HepG2 (cell line): ENCODE measurements around the gene COL25A1. TPM values are rescaled to one million over a fixed set of nuclear protein-coding genes. Genes with fewer than 3 reads are reported as not detected.

Experiments used
- ATAC-seq: fragments of 200-7000 bp; cut with Tn5 transposase; 3 replicates; pipeline ENCODE4 v1.9.1; 2020; ENCODE audit warnings: mild to moderate bottlenecking, moderate library complexity
- BruUV-seq: library from RNA; stranded (reverse); fragments of 400-500 nt; replicated peaks from 2 replicates; lab custom pipeline; 2021; lab: Mats Ljungman, UMichigan
- CTCF ChIA-PET: fragments of 300-600 bp; formaldehyde crosslinking; extraction: SDS; loops from one replicate; lab custom pipeline; 2021; ENCODE audit warnings: low total read pairs, inconsistent platforms, low intra/inter-chr PET ratio; lab: Yijun Ruan, JAX
- POLR2A ChIA-PET: fragments of 350-600 bp; sonication (Branson Sonifier 250); formaldehyde crosslinking; loops from one replicate; lab custom pipeline; 2020; ENCODE audit warnings: antibody characterized with exemption, inconsistent platforms; lab: Yijun Ruan, JAX
- DNase-seq: peaks from one replicate; pipeline ENCODE4 v3.0.0-alpha.2; 2015; ENCODE audit warnings: low spot score
- FAIRE-seq: peaks from 3 replicates; lab custom pipeline; 2011; peaks lifted over from hg19 to GRCh38; lab: Jason Lieb, UNC
- H2AFZ ChIP-seq: one replicate; pipeline ENCODE4 v1.6.1; 2011; ENCODE audit warnings: low read length, inconsistent platforms
- H3K27ac ChIP-seq: fragments of 300-600 bp; 3 replicates; pipeline ENCODE4 v1.8.0; 2011; ENCODE audit warnings: mixed run types, mild to moderate bottlenecking, mixed read lengths, low read length, inconsistent platforms; ENCODE audit not compliant: insufficient read depth; ENCODE audit errors: extremely low read length
- H3K27me3 ChIP-seq, 2 experiments: fragments of 200-600 bp in 1 of 2; 2 replicates in 1 of 2; 3 replicates in 1 of 2; pipeline versions ENCODE4 v1.6.0 to v1.8.0; 2011; ENCODE audit warnings: low read length in 2 of 2, mild to moderate bottlenecking in 2 of 2, moderate library complexity in 2 of 2, inconsistent platforms in 1 of 2; ENCODE audit not compliant: insufficient read depth in 2 of 2, control insufficient read depth in 1 of 2
- H3K36me3 ChIP-seq, 2 experiments: fragments of 200-600 bp in 1 of 2; replicated peaks in 1 of 2; 2 replicates in 1 of 2; 3 replicates in 1 of 2; pipeline versions ENCODE4 v1.5.1 to v1.8.0; 2011; ENCODE audit warnings: low read length in 2 of 2, inconsistent platforms in 1 of 2; ENCODE audit not compliant: insufficient read depth in 2 of 2, control insufficient read depth in 1 of 2
- H3K4me1 ChIP-seq: 2 replicates; pipeline ENCODE4 v1.5.1; 2012; ENCODE audit warnings: low read length, inconsistent platforms; ENCODE audit not compliant: insufficient read depth
- H3K4me2 ChIP-seq: 2 replicates; pipeline ENCODE4 v1.6.0; 2011; ENCODE audit warnings: low read depth, low read length, inconsistent platforms
- H3K4me3 ChIP-seq, 3 experiments: fragments of 200-600 bp in 1 of 3; sonication (generic), shearing (Covaris generic) in 1 of 3; replicated peaks in 1 of 3; 2 replicates each; pipeline ENCODE4 v1.5.1; 2011 to 2016; ENCODE audit warnings: low read length in 3 of 3, inconsistent platforms in 2 of 3, low read depth in 2 of 3, mild to moderate bottlenecking in 2 of 3, control low read depth in 1 of 3, mixed read lengths in 1 of 3; ENCODE audit not compliant: insufficient read depth in 1 of 3
- H3K79me2 ChIP-seq: one replicate; pipeline ENCODE4 v1.6.1; 2011; ENCODE audit warnings: low read length, inconsistent platforms; ENCODE audit not compliant: insufficient read depth
- H3K9ac ChIP-seq: 2 replicates; pipeline ENCODE4 v1.6.0; 2011; ENCODE audit warnings: mild to moderate bottlenecking, low read depth, low read length, inconsistent platforms; ENCODE audit not compliant: insufficient read depth
- H3K9me3 ChIP-seq: 2 replicates; pipeline ENCODE4 v1.5.1; 2012; ENCODE audit warnings: mild to moderate bottlenecking, low read length
- H4K20me1 ChIP-seq: 2 replicates; pipeline ENCODE4 v1.6.0; 2011; ENCODE audit warnings: inconsistent platforms, mild to moderate bottlenecking, low read length, moderate library complexity; ENCODE audit not compliant: insufficient read depth
- E2F1 ChIP-seq: sonication (generic); formaldehyde crosslinking; IDR thresholded peaks from 2 replicates; pipeline ENCODE4 v1.5.0; 2020; ENCODE audit warnings: missing genetic modification reagents
- HDAC6 ChIP-seq: fragments of 200-600 bp; sonication (generic); IDR thresholded peaks from 2 replicates; pipeline ENCODE4 v1.7.0; 2017; ENCODE audit warnings: mild to moderate bottlenecking, antibody characterized with exemption, low read length, low read depth
- KIAA2018 ChIP-seq: sonication (generic); formaldehyde crosslinking; IDR thresholded peaks from 2 replicates; pipeline ENCODE4 v1.5.0; 2020; ENCODE audit warnings: mild to moderate bottlenecking, missing genetic modification reagents, borderline replicate concordance
- PAF1 ChIP-seq: IDR thresholded peaks from 2 replicates; pipeline ENCODE4 v1.6.1; 2016; ENCODE audit warnings: missing genetic modification reagents, missing compliant biosample characterization
- SMYD3 ChIP-seq: sonication (generic); formaldehyde crosslinking; IDR thresholded peaks from 2 replicates; pipeline ENCODE4 v1.8.1; 2023; ENCODE audit warnings: mild to moderate bottlenecking, missing genetic modification reagents
- ZBTB14 ChIP-seq: sonication (generic); formaldehyde crosslinking; IDR thresholded peaks from 2 replicates; pipeline ENCODE4 v1.4.0; 2020; ENCODE audit warnings: missing genetic modification reagents
- ZNF160 ChIP-seq: sonication (generic); formaldehyde crosslinking; IDR thresholded peaks from 2 replicates; pipeline ENCODE4 v1.8.0; 2022; ENCODE audit warnings: mild to moderate bottlenecking, inconsistent platforms, missing genetic modification reagents
- WGBS: methylation state at CpG from one replicate; pipeline ENCODE4 v1.1.6; 2017; ENCODE audit warnings: low lambda C conversion rate; 5-methylcytosine and 5-hydroxymethylcytosine counted together
- in situ Hi-C: cut with HindIII; loops from 2 replicates; pipeline ENCODE4 v1.10.0; 2017; ENCODE audit warnings: low pct_unique_long_range_greater_than_20kb; ENCODE audit not compliant: extremely low pct_ligation_motif_present
- intact Hi-C: fragments of 100-400 bp; cut with micrococcal nuclease; formaldehyde crosslinking; loops from one replicate; pipeline ENCODE4 v1.10.0; 2022; ENCODE audit not compliant: unreplicated experiment
- polyA plus RNA-seq, 8 experiments: library from polyadenylated mRNA; depleted of rRNA in 3 of 8; stranded (reverse) in 7 of 8; unstranded in 1 of 8; fragments of >200 nt; fragmentation: Illumina TruSeq in 4 of 8; extraction: Trizol in 4 of 8; gene quantifications; 2 replicates each; pipeline versions ENCODE4 v1.2.1 to v1.2.3, GENCODE V29; 2011 to 2016; ENCODE audit warnings: low read depth in 4 of 8, missing spikeins in 1 of 8, mixed read lengths in 1 of 8; ENCODE audit not compliant: insufficient read depth in 1 of 8
- total RNA-seq, 5 experiments: library from RNA; depleted of rRNA; stranded (reverse); fragments of >200 nt; fragmentation: Illumina TruSeq; extraction: Trizol; gene quantifications; 2 replicates each; pipeline ENCODE4 v1.2.3, GENCODE V29; 2016; ENCODE audit warnings: low read depth in 1 of 5

The COL25A1 gene
- total and polyA plus RNA-seq, 2 of the 13 experiments (the other 11 are each of a cell fraction or from before 2014, with no cell fraction given): not detected

DNA sequence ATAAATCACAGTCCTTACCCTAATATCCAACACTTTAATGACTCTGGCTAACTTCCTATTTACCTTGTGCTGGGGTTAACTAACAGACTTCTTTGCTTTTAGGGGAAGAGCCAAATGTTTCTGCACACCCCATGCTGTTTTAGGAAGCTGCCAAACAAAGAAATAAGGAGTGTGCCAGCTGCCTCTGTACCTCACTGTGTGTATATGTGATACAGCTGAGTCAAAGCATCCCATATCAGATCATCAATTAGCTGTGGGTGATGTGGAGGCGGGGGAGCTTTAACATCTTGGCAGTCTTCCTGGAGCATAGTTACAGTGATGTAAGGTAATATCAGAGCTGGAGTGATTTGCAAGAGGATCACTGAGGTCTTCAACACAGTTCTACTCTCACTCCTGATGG is 95.4 kb downstream of the COL25A1 start:
- ChIA-PET POLR2A (no interaction called here), CTCF (no interaction called here)
- Histone ChIP-seq H3K4me2 (no peak overlapping the region), H4K20me1 (no peaks in the 10 kb centered on the region), H3K27me3 (no peaks in the 10 kb centered on the region; a peak in 1 of 5 replicates), H3K4me3 (no peak overlapping the region), H3K9me3 (no peaks in the 10 kb centered on the region), H3K79me2 (no peaks in the 10 kb centered on the region), H3K9ac (no peak overlapping the region), H3K36me3 (no peaks in the 10 kb centered on the region), H3K27ac (no peak overlapping the region), H2AFZ (no peak overlapping the region), H3K4me1 (no peaks in the 10 kb centered on the region)
- intact Hi-C loops: no loop called here
- ATAC-seq: no peak
- no peak for DNase-seq
- no peak for FAIRE-seq
- in situ Hi-C loops: no loop called here
- TF ChIP-seq E2F1 (no peak), ZBTB14 (CRISPR knock-in tag) (no peak), PAF1 (CRISPR knock-in tag) (no peak), KIAA2018 (CRISPR knock-in tag) (no peak), HDAC6 (no peak), SMYD3 (CRISPR knock-in tag) (no peak), ZNF160 (no peak)
- no TSS peak for BruUV-seq
- WGBS: 29% methylated on average over 1 of the region's 1 CpG
